OCI-LY1 (cell line): ENCODE data around the gene FAM227A.

ENCODE experiments used
- H2AFZ ChIP-seq: fragments of 200-600 bp; sonication (generic), shearing (Covaris generic); 2 replicates; pipeline ENCODE4 v1.6.0; 2014; ENCODE audit warnings: antibody characterized with exemption, mild to moderate bottlenecking, low read length
- H3F3A ChIP-seq: fragments of 200-600 bp; sonication (generic), shearing (Covaris generic); 2 replicates; pipeline ENCODE4 v1.6.0; 2014; ENCODE audit warnings: mild to moderate bottlenecking, antibody characterized with exemption, low read length, moderate library complexity; ENCODE audit not compliant: insufficient read depth
- H3K27ac ChIP-seq: fragments of 200-600 bp; sonication (generic); 2 replicates; pipeline ENCODE4 v1.5.1; 2014; ENCODE audit warnings: low read length, mixed run types, mild to moderate bottlenecking, low read depth; ENCODE audit not compliant: poor library complexity, severe bottlenecking
- H3K27me3 ChIP-seq: fragments of 200-600 bp; sonication (generic); 2 replicates; pipeline ENCODE4 v1.6.0; 2014; ENCODE audit warnings: antibody characterized with exemption, mild to moderate bottlenecking, low read length, moderate library complexity; ENCODE audit not compliant: insufficient read depth
- H3K36me3 ChIP-seq: fragments of 200-600 bp; sonication (generic); 2 replicates; pipeline ENCODE4 v1.6.1; 2014; ENCODE audit warnings: mild to moderate bottlenecking, antibody characterized with exemption, low read length, moderate library complexity, mixed read lengths; ENCODE audit not compliant: insufficient read depth
- H3K4me1 ChIP-seq: fragments of 200-600 bp; sonication (generic); 2 replicates; pipeline ENCODE4 v1.5.1; 2014; ENCODE audit warnings: mild to moderate bottlenecking, low read length, moderate library complexity; ENCODE audit not compliant: insufficient read depth, severe bottlenecking
- H3K4me2 ChIP-seq: fragments of 200-600 bp; sonication (generic), shearing (Covaris generic); 2 replicates; pipeline ENCODE4 v1.6.1; 2014; ENCODE audit warnings: low read length
- H3K4me3 ChIP-seq: fragments of 200-600 bp; sonication (generic); 2 replicates; pipeline ENCODE4 v1.5.1; 2014; ENCODE audit warnings: low read length, low read depth, mild to moderate bottlenecking, mixed read lengths; ENCODE audit not compliant: poor library complexity, severe bottlenecking
- H3K79me2 ChIP-seq: fragments of 200-600 bp; shearing (Covaris generic); 2 replicates; pipeline ENCODE4 v1.6.1; 2016; ENCODE audit warnings: mixed run types, low read length, mixed read lengths; ENCODE audit not compliant: insufficient read depth
- H3K9ac ChIP-seq: fragments of 200-600 bp; sonication (generic), shearing (Covaris generic); 2 replicates; pipeline ENCODE4 v1.6.1; 2014; ENCODE audit warnings: mild to moderate bottlenecking, low read length, mixed read lengths
- H3K9me2 ChIP-seq: fragments of 200-600 bp; sonication (generic), shearing (Covaris generic); 2 replicates; pipeline ENCODE4 v1.6.1; 2014; ENCODE audit warnings: low read depth, mild to moderate bottlenecking, low read length, mixed read lengths
- H3K9me3 ChIP-seq: fragments of 200-600 bp; shearing (Covaris generic); 2 replicates; pipeline ENCODE4 v1.6.1; 2014; ENCODE audit warnings: low read length, mixed read lengths
- H4K20me1 ChIP-seq: fragments of 200-600 bp; sonication (generic), shearing (Covaris generic); 2 replicates; pipeline ENCODE4 v1.6.0; 2016; ENCODE audit warnings: mild to moderate bottlenecking, low read length; ENCODE audit not compliant: insufficient read depth
- EZH2 ChIP-seq: fragments of 200-600 bp; sonication (generic), shearing (Covaris generic); IDR thresholded peaks from 2 replicates; pipeline ENCODE4 v1.8.0; 2017; ENCODE audit warnings: borderline replicate concordance, mixed run types, mild to moderate bottlenecking, antibody characterized with exemption, low read length, moderate library complexity, mixed read lengths
- TF ChIP-seq, protein P1 (sequence below): fragments of 200-600 bp; sonication (generic), shearing (Covaris generic); IDR thresholded peaks from 2 replicates; pipeline ENCODE4 v1.5.1; 2017; ENCODE audit warnings: mild to moderate bottlenecking, antibody characterized with exemption, low read length, moderate library complexity, mixed read lengths

Gene FAM227A

DNA sequence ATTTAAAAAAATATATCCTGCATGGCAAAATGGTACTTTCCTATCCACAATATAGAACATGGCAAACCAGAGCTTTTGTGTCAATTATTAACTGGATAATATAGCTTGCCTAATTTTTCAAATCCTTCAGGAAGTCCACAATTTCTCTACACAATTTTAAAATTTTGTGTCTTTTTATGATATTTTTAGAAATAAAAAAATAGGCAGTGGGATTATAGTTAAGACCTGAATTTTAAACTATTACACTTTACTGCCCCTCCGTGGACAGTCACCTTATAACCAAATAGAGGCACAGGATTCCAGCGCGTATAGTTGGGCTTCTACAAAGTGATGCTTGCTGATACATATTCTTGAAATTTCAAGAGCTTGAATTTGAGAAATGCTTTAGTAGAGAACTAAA, 84.1 kb downstream of the FAM227A start:
- H3K4me2 ChIP-seq = no peak overlapping the region
- no peaks in the 10 kb centered on the region for H3K27me3 ChIP-seq
- no peaks in the 10 kb centered on the region for H3K9me2 ChIP-seq
- no peak overlapping the region for H3K9ac ChIP-seq
- H3K4me1 ChIP-seq = peaks cover 21% of the 10 kb centered on the region
- H2AFZ ChIP-seq = no peak overlapping the region
- H3K27ac ChIP-seq = no peak overlapping the region
- no peak overlapping the region for H3K4me3 ChIP-seq
- no peaks in the 10 kb centered on the region for H3K79me2 ChIP-seq
- TF ChIP-seq, protein P1, sequence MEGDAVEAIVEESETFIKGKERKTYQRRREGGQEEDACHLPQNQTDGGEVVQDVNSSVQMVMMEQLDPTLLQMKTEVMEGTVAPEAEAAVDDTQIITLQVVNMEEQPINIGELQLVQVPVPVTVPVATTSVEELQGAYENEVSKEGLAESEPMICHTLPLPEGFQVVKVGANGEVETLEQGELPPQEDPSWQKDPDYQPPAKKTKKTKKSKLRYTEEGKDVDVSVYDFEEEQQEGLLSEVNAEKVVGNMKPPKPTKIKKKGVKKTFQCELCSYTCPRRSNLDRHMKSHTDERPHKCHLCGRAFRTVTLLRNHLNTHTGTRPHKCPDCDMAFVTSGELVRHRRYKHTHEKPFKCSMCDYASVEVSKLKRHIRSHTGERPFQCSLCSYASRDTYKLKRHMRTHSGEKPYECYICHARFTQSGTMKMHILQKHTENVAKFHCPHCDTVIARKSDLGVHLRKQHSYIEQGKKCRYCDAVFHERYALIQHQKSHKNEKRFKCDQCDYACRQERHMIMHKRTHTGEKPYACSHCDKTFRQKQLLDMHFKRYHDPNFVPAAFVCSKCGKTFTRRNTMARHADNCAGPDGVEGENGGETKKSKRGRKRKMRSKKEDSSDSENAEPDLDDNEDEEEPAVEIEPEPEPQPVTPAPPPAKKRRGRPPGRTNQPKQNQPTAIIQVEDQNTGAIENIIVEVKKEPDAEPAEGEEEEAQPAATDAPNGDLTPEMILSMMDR = peak; percentile 70
- TF ChIP-seq EZH2 = no peak
- H4K20me1 ChIP-seq = no peaks in the 10 kb centered on the region
- no peaks in the 10 kb centered on the region for H3K36me3 ChIP-seq
- no peaks in the 10 kb centered on the region for H3K9me3 ChIP-seq
- H3F3A ChIP-seq = peaks cover 8% of the 10 kb centered on the region; the same call in 1 of the 2 replicates

DNA sequence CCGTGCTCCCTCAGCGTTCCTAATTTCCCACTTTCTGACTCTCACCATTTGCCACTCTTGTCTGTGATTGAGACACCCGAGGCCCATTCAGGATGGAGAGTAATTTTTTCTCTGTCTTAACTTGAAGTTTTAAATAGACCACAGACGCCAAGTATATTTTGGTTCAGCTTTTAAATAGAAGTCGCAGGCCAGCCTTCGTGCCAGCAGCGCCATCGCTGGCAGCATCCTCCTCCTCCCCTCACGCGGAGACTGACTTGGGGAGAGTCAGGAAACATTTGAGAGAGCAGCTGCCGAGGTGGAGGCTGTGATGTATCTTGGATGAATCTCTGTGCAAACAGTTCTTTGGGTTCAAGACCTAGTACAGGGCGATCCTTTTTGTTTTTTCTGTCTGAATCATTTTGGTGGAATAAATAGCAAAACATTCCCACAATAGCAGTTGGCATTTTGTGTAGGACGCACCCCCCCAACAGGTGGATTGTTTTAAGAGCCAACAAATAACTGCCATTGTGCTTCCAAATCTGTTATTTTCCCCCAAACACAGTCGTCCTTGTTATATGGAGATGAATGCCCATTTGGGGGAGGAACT, 85.3 kb downstream of the FAM227A start:
- no peaks in the 10 kb centered on the region for H3K79me2 ChIP-seq
- H3K27me3 ChIP-seq = no peaks in the 10 kb centered on the region
- H3K9ac ChIP-seq = peak overlapping the region; percentile 66
- H3K9me3 ChIP-seq = no peaks in the 10 kb centered on the region
- H3F3A ChIP-seq = peaks cover 8% of the 10 kb centered on the region; the same call in 1 of the 2 replicates
- no peaks in the 10 kb centered on the region for H3K36me3 ChIP-seq
- no peaks in the 10 kb centered on the region for H3K9me2 ChIP-seq
- TF ChIP-seq EZH2 = no peak
- TF ChIP-seq, protein P1 = peak; percentile 8; the same call in 1 of the 2 replicates
- H3K4me2 ChIP-seq = peak overlapping the region; percentile 75
- peak overlapping the region; percentile 25 for H3K27ac ChIP-seq
- H4K20me1 ChIP-seq = no peaks in the 10 kb centered on the region
- H2AFZ ChIP-seq = no peak overlapping the region
- peaks cover 21% of the 10 kb centered on the region for H3K4me1 ChIP-seq
- peak overlapping the region; percentile 65 for H3K4me3 ChIP-seq

DNA sequence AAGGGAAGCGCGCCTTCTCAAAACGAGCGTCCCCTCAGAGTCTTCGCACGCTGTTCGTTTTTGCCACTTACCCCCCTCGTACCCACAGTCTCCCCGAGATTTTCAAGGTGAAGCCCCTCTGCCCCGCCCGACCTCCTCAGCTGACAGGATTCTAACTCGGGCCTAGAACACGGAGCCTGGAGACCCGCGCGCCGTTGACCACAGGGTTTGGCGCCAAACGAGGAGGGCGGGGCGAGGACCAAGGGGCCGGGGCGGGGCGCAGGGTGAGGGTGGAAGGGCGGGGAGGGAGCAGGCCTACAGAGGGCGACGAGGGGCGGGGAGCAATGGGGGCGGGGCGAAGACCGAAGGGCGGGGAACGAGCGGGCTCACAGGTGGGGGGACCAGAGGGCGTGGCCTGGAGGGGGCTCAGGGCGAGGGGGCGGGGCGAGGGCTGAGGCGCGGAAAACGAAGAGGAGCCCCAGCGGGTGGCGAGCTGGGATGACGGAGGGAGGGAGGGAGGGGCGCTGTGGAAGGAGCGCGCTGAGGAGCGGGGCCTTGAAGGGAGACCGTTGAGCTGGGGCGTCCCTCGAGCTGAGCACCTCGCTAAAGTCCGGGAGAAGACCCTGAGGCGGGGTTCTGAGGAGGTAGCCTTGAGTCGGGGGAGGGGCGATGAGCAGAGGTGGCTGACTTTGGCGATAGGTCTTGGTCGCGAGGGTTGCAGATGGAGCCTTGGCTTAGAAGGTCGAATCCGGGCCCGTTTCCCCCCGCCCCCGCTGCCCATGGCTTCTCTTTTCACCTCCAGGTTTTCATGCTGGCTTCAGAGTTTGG, 86.0 kb downstream of the FAM227A start, which contains the start of gene DMC1:
TSS of gene DMC1 (minus strand) at position 212 of the 807 bp plus-strand sequence. CDS start 1,927 bp downstream, outside the sequence.
- H3K79me2 ChIP-seq = no peaks in the 10 kb centered on the region
- TF ChIP-seq, protein P1 = no peak
- no peak for TF ChIP-seq EZH2
- peak within 1 kb of the TSS; percentile 29 for H3K27ac ChIP-seq

More for the DNA sequence above, 86.0 kb downstream of the FAM227A start, which contains the start of gene DMC1:
- no peaks in the 10 kb centered on the region for H4K20me1 ChIP-seq
- peak within 1 kb of the TSS; percentile 78; the same call in 1 of the 2 replicates for H2AFZ ChIP-seq
- peak within 1 kb of the TSS; percentile 69 for H3K4me3 ChIP-seq
- peak within 1 kb of the TSS; percentile 88 for H3K9ac ChIP-seq
- H3K9me2 ChIP-seq = no peaks in the 10 kb centered on the region
- no peaks in the 10 kb centered on the region for H3K36me3 ChIP-seq
- no peaks in the 10 kb centered on the region for H3K27me3 ChIP-seq
- peak within 1 kb of the TSS; percentile 90 for H3K4me2 ChIP-seq
- H3K4me1 ChIP-seq = peaks cover 21% of the 10 kb centered on the region
- H3K9me3 ChIP-seq = no peaks in the 10 kb centered on the region
- H3F3A ChIP-seq = peaks cover 8% of the 10 kb centered on the region; the same call in 1 of the 2 replicates
